CD4-positive, CD25-positive, alpha-beta regulatory T cell (primary cell): Measurements from ENCODE around the gene MEGF11. TPM values are rescaled to one million over a fixed set of nuclear protein-coding genes. Genes with fewer than 3 reads are reported as not detected.

ENCODE experiments used
- ATAC-seq, 2 donors: fragments of 150-1000 bp; cut with Tn5 transposase; one replicate each; pipeline ENCODE4 v1.10.0; 2021; ENCODE audit warnings: low read depth in 2 of 2, moderate number of reproducible peaks in 2 of 2, moderate library complexity in 1 of 2
- DNase-seq, 3 donors: peaks; one replicate each; pipeline versions ENCODE4 v3.0.0 to v3.0.0-alpha.2; 2012 to 2022; ENCODE audit warnings: mixed read lengths in 1 of 3
- H3K27ac ChIP-seq: one replicate; pipeline ENCODE4 v1.7.0; 2013; ENCODE audit warnings: mild to moderate bottlenecking, low read length; ENCODE audit not compliant: insufficient read depth, poor library complexity, severe bottlenecking
- H3K27me3 ChIP-seq: one replicate; pipeline ENCODE4 v1.7.0; 2013; ENCODE audit warnings: low read length; ENCODE audit not compliant: control insufficient read depth, insufficient read depth
- H3K36me3 ChIP-seq: one replicate; pipeline ENCODE4 v1.7.0; 2013; ENCODE audit warnings: mild to moderate bottlenecking, low read length, moderate library complexity; ENCODE audit not compliant: control insufficient read depth, insufficient read depth
- H3K4me1 ChIP-seq: 2 replicates; pipeline ENCODE4 v1.7.0; 2013; ENCODE audit warnings: mild to moderate bottlenecking, low read length; ENCODE audit not compliant: insufficient read depth, control insufficient read depth, poor library complexity, severe bottlenecking
- H3K4me3 ChIP-seq: one replicate; pipeline ENCODE4 v1.7.0; 2013; ENCODE audit warnings: low read depth, mild to moderate bottlenecking, low read length, moderate library complexity
- H3K9me3 ChIP-seq, 2 experiments: 1 replicate in 1 of 2; 2 replicates in 1 of 2; pipeline ENCODE4 v1.7.0; 2013; ENCODE audit warnings: low read length in 2 of 2, mild to moderate bottlenecking in 1 of 2, moderate library complexity in 1 of 2; ENCODE audit not compliant: control insufficient read depth in 2 of 2
- H3K27ac Mint-ChIP-seq, 3 donors: one replicate each; pipeline ENCODE4 v1.8.0; 2020 to 2022; ENCODE audit warnings: mild to moderate bottlenecking in 3 of 3, mixed read lengths in 3 of 3, moderate library complexity in 2 of 3
- H3K27me3 Mint-ChIP-seq: one replicate; pipeline ENCODE4 v1.8.0; 2022; ENCODE audit warnings: mild to moderate bottlenecking, mixed read lengths
- H3K36me3 Mint-ChIP-seq: one replicate; pipeline ENCODE4 v1.8.0; 2020; ENCODE audit warnings: mixed read lengths
- H3K4me1 Mint-ChIP-seq, 4 donors: one replicate each; pipeline ENCODE4 v1.8.0; 2020 to 2022; ENCODE audit warnings: mixed read lengths in 4 of 4, mild to moderate bottlenecking in 1 of 4
- H3K4me3 Mint-ChIP-seq, 4 donors: one replicate each; pipeline ENCODE4 v1.8.0; 2020 to 2022; ENCODE audit warnings: mild to moderate bottlenecking in 4 of 4, mixed read lengths in 4 of 4, moderate library complexity in 3 of 4
- H3K9me3 Mint-ChIP-seq, 7 donors: one replicate each; pipeline ENCODE4 v1.8.0; 2020 to 2022; ENCODE audit warnings: mixed read lengths in 7 of 7, mild to moderate bottlenecking in 3 of 7, moderate library complexity in 2 of 7
- polyA plus RNA-seq, 4 donors: library from polyadenylated mRNA; unstranded; fragments of 300-500 nt; fragmentation: Illumina TruSeq; gene quantifications; one replicate each; pipeline ENCODE4 v1.2.3, GENCODE V29; 2021
- total RNA-seq: library from RNA; stranded (reverse); gene quantifications from one replicate; pipeline ENCODE4 v1.2.3, GENCODE V29; 2022

Gene MEGF11
- total and polyA plus RNA-seq, 5 donors from 2014 or later = 0.02 to 0.29 (median 0.21) TPM; not detected in 2

GRCh38 chr15:66021496-66022162 lies 231.9 kb downstream of the MEGF11 start:
- Mint-ChIP-seq H3K9me3 (peaks cover 0 to 2% (median 0%) of the 10 kb centered on the region in 7 donors), H3K27ac (peak overlapping the region in 1 of 3 donors; percentile 9)

GRCh38 chr15:66019826-66020398 lies 233.6 kb downstream of the MEGF11 start:
- Mint-ChIP-seq H3K4me3 (no peak overlapping the region), H3K27me3 (peaks cover 5% of the 10 kb centered on the region), H3K9me3 (peaks cover 0 to 5% (median 0%) of the 10 kb centered on the region in 7 donors), H3K27ac (peak overlapping the region in 1 of 3 donors; percentile 52), H3K4me1 (no peaks in the 10 kb centered on the region), H3K36me3 (no peaks in the 10 kb centered on the region)
- peaks cover 3% of the 10 kb centered on the region for H3K27me3 ChIP-seq
- no peak overlapping the region for H3K4me3 ChIP-seq
- H3K4me1 ChIP-seq = no peaks in the 10 kb centered on the region
- H3K36me3 ChIP-seq = no peaks in the 10 kb centered on the region
- DNase-seq (no peak), ATAC-seq (no peak)
- no peaks in the 10 kb centered on the region for H3K9me3 ChIP-seq
- H3K27ac ChIP-seq = no peak overlapping the region

More at GRCh38 chr15:66021496-66022162, 231.9 kb downstream of the MEGF11 start:
- H3K27ac ChIP-seq = no peak overlapping the region
- H3K4me1 ChIP-seq = no peaks in the 10 kb centered on the region
- no peak overlapping the region for H3K4me3 Mint-ChIP-seq
- H3K36me3 ChIP-seq = no peaks in the 10 kb centered on the region
- H3K36me3 Mint-ChIP-seq = no peaks in the 10 kb centered on the region
- H3K27me3 ChIP-seq = peaks cover 3% of the 10 kb centered on the region
- H3K4me1 Mint-ChIP-seq = no peaks in the 10 kb centered on the region
- DNase-seq = no peak
- no peaks in the 10 kb centered on the region for H3K9me3 ChIP-seq
- peaks cover 14% of the 10 kb centered on the region for H3K27me3 Mint-ChIP-seq
- ATAC-seq = no peak
- no peak overlapping the region for H3K4me3 ChIP-seq

GRCh38 chr15:66019368-66019767 lies 234.2 kb downstream of the MEGF11 start:
- peaks cover 5% of the 10 kb centered on the region for H3K27me3 Mint-ChIP-seq
- Histone ChIP-seq H3K9me3 (no peaks in the 10 kb centered on the region), H3K36me3 (no peaks in the 10 kb centered on the region), H3K4me3 (no peak overlapping the region), H3K27me3 (peaks cover 2% of the 10 kb centered on the region), H3K27ac (no peak overlapping the region), H3K4me1 (no peaks in the 10 kb centered on the region)
- no peaks in the 10 kb centered on the region for H3K4me1 Mint-ChIP-seq
- no peak for DNase-seq
- ATAC-seq = no peak
- peaks cover 0 to 5% (median 0%) of the 10 kb centered on the region in 7 donors for H3K9me3 Mint-ChIP-seq
- H3K36me3 Mint-ChIP-seq = no peaks in the 10 kb centered on the region
- H3K27ac Mint-ChIP-seq = no peak overlapping the region
- H3K4me3 Mint-ChIP-seq = no peak overlapping the region

- Histone ChIP-seq H3K36me3 (no peaks in the 10 kb centered on the region), H3K4me3 (no peak overlapping the region), H3K4me1 (no peaks in the 10 kb centered on the region), H3K9me3 (no peaks in the 10 kb centered on the region), H3K27me3 (no peaks in the 10 kb centered on the region), H3K27ac (no peak overlapping the region)
- Mint-ChIP-seq H3K36me3 (no peaks in the 10 kb centered on the region), H3K4me3 (no peak overlapping the region), H3K27ac (no peak overlapping the region), H3K9me3 (peaks cover 0 to 5% (median 0%) of the 10 kb centered on the region in 7 donors), H3K27me3 (peaks cover 5% of the 10 kb centered on the region), H3K4me1 (no peaks in the 10 kb centered on the region)
- ATAC-seq = no peak
- DNase-seq = no peak
Observed at GRCh38 chr15:66018488-66018797, 235.1 kb downstream of the MEGF11 start.

- H3K36me3 Mint-ChIP-seq = no peaks in the 10 kb centered on the region
- Histone ChIP-seq H3K4me1 (no peaks in the 10 kb centered on the region), H3K4me3 (no peak overlapping the region), H3K36me3 (no peaks in the 10 kb centered on the region), H3K27ac (no peak overlapping the region), H3K27me3 (no peaks in the 10 kb centered on the region), H3K9me3 (no peaks in the 10 kb centered on the region)
- no peaks in the 10 kb centered on the region for H3K4me1 Mint-ChIP-seq
- DNase-seq = no peak
- no peak overlapping the region for H3K27ac Mint-ChIP-seq
- no peak overlapping the region for H3K4me3 Mint-ChIP-seq
- ATAC-seq = no peak
- H3K27me3 Mint-ChIP-seq = peaks cover 5% of the 10 kb centered on the region
- peaks cover 0 to 5% (median 0%) of the 10 kb centered on the region in 7 donors for H3K9me3 Mint-ChIP-seq
Observed at GRCh38 chr15:66017792-66018487, 235.6 kb downstream of the MEGF11 start.

GRCh38 chr15:66017000-66017399 lies 236.6 kb downstream of the MEGF11 start:
- Histone ChIP-seq H3K27me3 (no peaks in the 10 kb centered on the region), H3K36me3 (no peaks in the 10 kb centered on the region), H3K4me1 (no peaks in the 10 kb centered on the region), H3K9me3 (no peaks in the 10 kb centered on the region), H3K4me3 (no peak overlapping the region), H3K27ac (no peak overlapping the region)
- H3K27me3 Mint-ChIP-seq = peaks cover 5% of the 10 kb centered on the region
- no peaks in the 10 kb centered on the region for H3K36me3 Mint-ChIP-seq
- no peak overlapping the region for H3K27ac Mint-ChIP-seq
- ATAC-seq = no peak
- H3K9me3 Mint-ChIP-seq = peaks cover 0 to 5% (median 0%) of the 10 kb centered on the region in 7 donors
- DNase-seq = no peak
- H3K4me3 Mint-ChIP-seq = no peak overlapping the region
- no peaks in the 10 kb centered on the region for H3K4me1 Mint-ChIP-seq

- H3K9me3 ChIP-seq = no peaks in the 10 kb centered on the region
- DNase-seq (no peak), ATAC-seq (no peak)
- H3K36me3 ChIP-seq = no peaks in the 10 kb centered on the region
- H3K9me3 Mint-ChIP-seq = peaks cover 0 to 5% (median 0%) of the 10 kb centered on the region in 7 donors
- H3K4me3 ChIP-seq = no peak overlapping the region
- no peaks in the 10 kb centered on the region for H3K27me3 ChIP-seq
- H3K4me1 ChIP-seq = no peaks in the 10 kb centered on the region
- H3K27ac ChIP-seq = no peak overlapping the region
- H3K27ac Mint-ChIP-seq = no peak overlapping the region
- H3K27me3 Mint-ChIP-seq = peaks cover 2% of the 10 kb centered on the region
- no peak overlapping the region for H3K4me3 Mint-ChIP-seq
- H3K4me1 Mint-ChIP-seq = no peaks in the 10 kb centered on the region
- no peaks in the 10 kb centered on the region for H3K36me3 Mint-ChIP-seq
Observed at GRCh38 chr15:66016199-66016598, 237.4 kb downstream of the MEGF11 start.
